HG02642 (cell line): Measurements from ENCODE around the gene RNF121.

ENCODE experiments used
- ATAC-seq: cut with Tn5 transposase; IDR thresholded peaks from one replicate; pipeline ENCODE4 v1.9.1; 2021; ENCODE audit warnings: mild to moderate bottlenecking; ENCODE audit not compliant: unreplicated experiment, poor library complexity

RNF121 gene

GRCh38 chr11:72023335-72023734 lies 94.5 kb downstream of the RNF121 start:
- ATAC-seq: no peak

GRCh38 chr11:72024069-72024754 lies 95.4 kb downstream of the RNF121 start:
- no peak for ATAC-seq

GRCh38 chr11:72026090-72026489 lies 97.2 kb downstream of the RNF121 start:
- ATAC-seq: no peak

- no peak for ATAC-seq
Observed at GRCh38 chr11:72030472-72031045, 101.7 kb downstream of the RNF121 start.

GRCh38 chr11:72036687-72037086 lies 107.8 kb downstream of the RNF121 start:
- ATAC-seq: no peak

- no peak for ATAC-seq
Observed at GRCh38 chr11:72037554-72038311, 108.9 kb downstream of the RNF121 start.

- ATAC-seq: no peak
Observed at GRCh38 chr11:72038491-72038890, 109.6 kb downstream of the RNF121 start.

GRCh38 chr11:72039031-72039855 lies 110.4 kb downstream of the RNF121 start:
- no peak for ATAC-seq

GRCh38 chr11:72039856-72040401 lies 111.1 kb downstream of the RNF121 start:
- no peak for ATAC-seq

- ATAC-seq: no peak
Observed at GRCh38 chr11:72040491-72041363, 111.9 kb downstream of the RNF121 start.

GRCh38 chr11:72041364-72042063 lies 112.7 kb downstream of the RNF121 start:
- ATAC-seq: no peak

GRCh38 chr11:72042064-72042745 lies 113.4 kb downstream of the RNF121 start:
- no peak for ATAC-seq

GRCh38 chr11:72045849-72046248 lies 117.0 kb downstream of the RNF121 start:
- no peak for ATAC-seq
